ENCODE data around the gene BUB3.

The BUB3 gene

GRCh38 chr10:123136806-123137642 is 17.2 kb upstream of the BUB3 start:
- Histone ChIP-seq H3K9me2 (ENCODE audit: low read depth, low read length) (no peaks in the 10 kb centered on the region), H3K27ac (ENCODE audit: low read depth, low read length, poor library complexity, severe bottlenecking) (no peak overlapping the region), H3K9ac (ENCODE audit: low read length) (no peak overlapping the region), H3F3A (ENCODE audit: insufficient read depth, low read length) (no peaks in the 10 kb centered on the region), H3K79me2 (ENCODE audit: insufficient read depth, low read length) (no peaks in the 10 kb centered on the region), H2AFZ (ENCODE audit: low read length) (no peak overlapping the region), H3K4me2 (ENCODE audit: low read length) (no peak overlapping the region), H3K9me3 (ENCODE audit: low read length) (no peaks in the 10 kb centered on the region), H3K27me3 (ENCODE audit: insufficient read depth, low read length) (no peaks in the 10 kb centered on the region), H3K4me1 (ENCODE audit: insufficient read depth, low read length, severe bottlenecking) (peaks cover 10% of the 10 kb centered on the region), H4K20me1 (ENCODE audit: insufficient read depth, low read length) (no peaks in the 10 kb centered on the region), H3K4me3 (ENCODE audit: low read depth, low read length, poor library complexity, severe bottlenecking) (no peak overlapping the region), H3K36me3 (ENCODE audit: insufficient read depth, low read length) (no peaks in the 10 kb centered on the region)
- TF ChIP-seq EZH2 (IDR thresholded peaks at IDR 0.05; ENCODE audit: borderline replicate concordance, low read length) = no peak
- TF ChIP-seq, protein P1, sequence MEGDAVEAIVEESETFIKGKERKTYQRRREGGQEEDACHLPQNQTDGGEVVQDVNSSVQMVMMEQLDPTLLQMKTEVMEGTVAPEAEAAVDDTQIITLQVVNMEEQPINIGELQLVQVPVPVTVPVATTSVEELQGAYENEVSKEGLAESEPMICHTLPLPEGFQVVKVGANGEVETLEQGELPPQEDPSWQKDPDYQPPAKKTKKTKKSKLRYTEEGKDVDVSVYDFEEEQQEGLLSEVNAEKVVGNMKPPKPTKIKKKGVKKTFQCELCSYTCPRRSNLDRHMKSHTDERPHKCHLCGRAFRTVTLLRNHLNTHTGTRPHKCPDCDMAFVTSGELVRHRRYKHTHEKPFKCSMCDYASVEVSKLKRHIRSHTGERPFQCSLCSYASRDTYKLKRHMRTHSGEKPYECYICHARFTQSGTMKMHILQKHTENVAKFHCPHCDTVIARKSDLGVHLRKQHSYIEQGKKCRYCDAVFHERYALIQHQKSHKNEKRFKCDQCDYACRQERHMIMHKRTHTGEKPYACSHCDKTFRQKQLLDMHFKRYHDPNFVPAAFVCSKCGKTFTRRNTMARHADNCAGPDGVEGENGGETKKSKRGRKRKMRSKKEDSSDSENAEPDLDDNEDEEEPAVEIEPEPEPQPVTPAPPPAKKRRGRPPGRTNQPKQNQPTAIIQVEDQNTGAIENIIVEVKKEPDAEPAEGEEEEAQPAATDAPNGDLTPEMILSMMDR (IDR thresholded peaks at IDR 0.05; ENCODE audit: low read length) = no peak

GRCh38 chr10:123139165-123139520 is 15.1 kb upstream of the BUB3 start:
- no peaks in the 10 kb centered on the region for H3K36me3 ChIP-seq (ENCODE audit: insufficient read depth, low read length)
- no peak overlapping the region for H2AFZ ChIP-seq (ENCODE audit: low read length)
- H3K9me2 ChIP-seq (ENCODE audit: low read depth, low read length) = no peaks in the 10 kb centered on the region
- H3K9ac ChIP-seq (ENCODE audit: low read length) = no peak overlapping the region
- no peaks in the 10 kb centered on the region for H4K20me1 ChIP-seq (ENCODE audit: insufficient read depth, low read length)
- H3K27me3 ChIP-seq (ENCODE audit: insufficient read depth, low read length) = no peaks in the 10 kb centered on the region
- H3K4me3 ChIP-seq (ENCODE audit: low read depth, low read length, poor library complexity, severe bottlenecking) = no peak overlapping the region
- no peak overlapping the region for H3K27ac ChIP-seq (ENCODE audit: low read depth, low read length, poor library complexity, severe bottlenecking)
- H3K4me1 ChIP-seq (ENCODE audit: insufficient read depth, low read length, severe bottlenecking) = no peaks in the 10 kb centered on the region
- TF ChIP-seq, protein P1 (IDR thresholded peaks at IDR 0.05; ENCODE audit: low read length) = no peak
- no peak for TF ChIP-seq EZH2 (IDR thresholded peaks at IDR 0.05; ENCODE audit: borderline replicate concordance, low read length)
- H3K9me3 ChIP-seq (ENCODE audit: low read length) = no peaks in the 10 kb centered on the region
- H3K79me2 ChIP-seq (ENCODE audit: insufficient read depth, low read length) = no peaks in the 10 kb centered on the region
- H3F3A ChIP-seq (ENCODE audit: insufficient read depth, low read length) = no peaks in the 10 kb centered on the region
- H3K4me2 ChIP-seq (ENCODE audit: low read length) = no peak overlapping the region

DNA sequence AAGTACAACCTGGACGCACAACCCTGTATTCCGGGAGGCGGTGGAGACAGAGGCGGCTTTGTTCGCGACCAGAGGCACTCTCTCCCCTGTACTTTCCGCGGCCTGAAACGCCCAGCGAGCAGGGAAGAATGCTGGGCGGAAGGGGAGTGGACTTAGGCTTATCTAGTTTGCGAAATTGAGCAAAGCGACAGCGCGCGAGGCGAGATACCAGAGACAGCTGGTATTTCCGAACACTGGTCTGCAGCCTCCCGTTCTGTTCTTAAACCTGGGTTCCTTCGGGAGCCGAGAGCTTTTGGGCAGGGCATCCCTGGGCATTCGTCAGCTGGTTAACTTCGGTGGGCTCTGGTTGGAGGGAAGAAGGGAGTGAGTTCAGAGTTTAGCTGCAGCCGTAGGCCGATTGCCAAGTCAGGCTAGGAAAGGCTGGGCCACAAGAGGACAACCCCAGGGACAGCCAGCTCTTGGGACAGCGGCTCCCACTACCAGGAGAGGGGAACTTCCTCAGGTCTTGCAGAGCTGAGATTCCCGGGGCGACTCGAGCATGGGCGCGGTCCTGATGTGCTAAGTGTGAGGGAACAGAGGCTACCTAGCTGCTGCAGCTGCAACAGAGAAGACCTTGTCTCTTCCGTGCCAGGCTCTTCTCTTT is 14.6 kb upstream of the BUB3 start:
- no peak overlapping the region for H3K27ac ChIP-seq (ENCODE audit: low read depth, low read length, poor library complexity, severe bottlenecking)
- H3K4me1 ChIP-seq (ENCODE audit: insufficient read depth, low read length, severe bottlenecking) = no peaks in the 10 kb centered on the region
- no peaks in the 10 kb centered on the region for H3K36me3 ChIP-seq (ENCODE audit: insufficient read depth, low read length)
- H4K20me1 ChIP-seq (ENCODE audit: insufficient read depth, low read length) = no peaks in the 10 kb centered on the region
- no peak overlapping the region for H3K4me3 ChIP-seq (ENCODE audit: low read depth, low read length, poor library complexity, severe bottlenecking)
- no peak overlapping the region for H3K9ac ChIP-seq (ENCODE audit: low read length)
- H3K4me2 ChIP-seq (ENCODE audit: low read length) = no peak overlapping the region
- no peak overlapping the region for H2AFZ ChIP-seq (ENCODE audit: low read length)
- no peaks in the 10 kb centered on the region for H3K9me3 ChIP-seq (ENCODE audit: low read length)
- no peak for TF ChIP-seq EZH2 (IDR thresholded peaks at IDR 0.05; ENCODE audit: borderline replicate concordance, low read length)
- TF ChIP-seq, protein P1 (IDR thresholded peaks at IDR 0.05; ENCODE audit: low read length) = no peak
- H3K9me2 ChIP-seq (ENCODE audit: low read depth, low read length) = no peaks in the 10 kb centered on the region
- H3K79me2 ChIP-seq (ENCODE audit: insufficient read depth, low read length) = no peaks in the 10 kb centered on the region
- no peaks in the 10 kb centered on the region for H3K27me3 ChIP-seq (ENCODE audit: insufficient read depth, low read length)
- no peaks in the 10 kb centered on the region for H3F3A ChIP-seq (ENCODE audit: insufficient read depth, low read length)
